Fibroblast of lung (primary cell): ENCODE data around the gene JADE2. TPM values are rescaled to one million over a fixed set of nuclear protein-coding genes. Genes with fewer than 3 reads are reported as not detected.

Source experiments
- DNase-seq, 2 donors: peaks; one replicate each; pipeline versions ENCODE4 v3.0.0 to v3.0.0-alpha.2; 2010; ENCODE audit warnings: low read depth in 2 of 2
- H2AFZ ChIP-seq: 2 replicates; pipeline ENCODE4 v1.5.1; 2012; ENCODE audit warnings: low read length, control low read depth, inconsistent platforms
- H3K27ac ChIP-seq: 2 replicates; pipeline ENCODE4 v1.5.1; 2011; ENCODE audit warnings: low read length, control low read depth; ENCODE audit not compliant: insufficient read depth
- H3K27me3 ChIP-seq: 2 replicates; pipeline ENCODE4 v1.5.1; 2011; ENCODE audit warnings: mild to moderate bottlenecking, low read length; ENCODE audit not compliant: control insufficient read depth, insufficient read depth
- H3K36me3 ChIP-seq: 2 replicates; pipeline ENCODE4 v1.5.1; 2011; ENCODE audit warnings: low read length; ENCODE audit not compliant: control insufficient read depth, insufficient read depth
- H3K4me1 ChIP-seq: 2 replicates; pipeline ENCODE4 v1.5.1; 2011; ENCODE audit warnings: low read length; ENCODE audit not compliant: control insufficient read depth, insufficient read depth; ENCODE audit errors: extremely low read depth
- H3K4me2 ChIP-seq: 2 replicates; pipeline ENCODE4 v1.5.1; 2011; ENCODE audit warnings: low read length, control low read depth; ENCODE audit not compliant: insufficient read depth; ENCODE audit errors: extremely low read depth
- H3K4me3 ChIP-seq, 4 experiments: fragments of 200-600 bp in 1 of 4; sonication (generic) in 1 of 4; replicated peaks in 1 of 4; 2 replicates each; pipeline ENCODE4 v1.5.1; 2011 to 2016; ENCODE audit warnings: low read length in 4 of 4, low read depth in 3 of 4, mild to moderate bottlenecking in 3 of 4, control low read depth in 2 of 4, inconsistent platforms in 1 of 4, mixed read lengths in 1 of 4; ENCODE audit not compliant: insufficient read depth in 1 of 4; ENCODE audit errors: control extremely low read depth in 1 of 4
- H3K79me2 ChIP-seq: 2 replicates; pipeline ENCODE4 v1.5.1; 2012; ENCODE audit warnings: mild to moderate bottlenecking, low read length, inconsistent platforms; ENCODE audit not compliant: control insufficient read depth, insufficient read depth
- H3K9ac ChIP-seq: 2 replicates; pipeline ENCODE4 v1.5.1; 2011; ENCODE audit warnings: mild to moderate bottlenecking, low read length, control low read depth; ENCODE audit not compliant: insufficient read depth
- H3K9me3 ChIP-seq: 2 replicates; pipeline ENCODE4 v1.5.1; 2012; ENCODE audit warnings: low read depth, low read length; ENCODE audit not compliant: control insufficient read depth, insufficient read depth
- H4K20me1 ChIP-seq: 2 replicates; pipeline ENCODE4 v1.5.1; 2011; ENCODE audit warnings: low read length; ENCODE audit not compliant: control insufficient read depth, insufficient read depth; ENCODE audit errors: extremely low read depth
- EZH2 ChIP-seq: IDR thresholded peaks from 2 replicates; pipeline ENCODE4 v1.5.1; 2012; ENCODE audit warnings: low read length, control low read depth, mild to moderate bottlenecking; ENCODE audit errors: missing control alignments
- polyA plus RNA-seq, 2 donors: library from polyadenylated mRNA; depleted of rRNA in 1 of 2; stranded (reverse) in 1 of 2; unstranded in 1 of 2; fragments of >200 nt; gene quantifications; 2 replicates each; pipeline ENCODE4 v1.2.1, GENCODE V29; 2011 to 2012; ENCODE audit warnings: missing spikeins in 1 of 2
- total RNA-seq: library from RNA; depleted of rRNA; stranded (reverse); fragments of >200 nt; gene quantifications from 2 replicates; pipeline ENCODE4 v1.2.1, GENCODE V29; 2014
- TF ChIP-seq, protein P1 (sequence below), 2 donors: IDR thresholded peaks in 1 of 2; conservative IDR thresholded peaks in 1 of 2; 1 replicate in 1 of 2; 2 replicates in 1 of 2; pipeline ENCODE4 v1.5.1; 2011 to 2012; ENCODE audit warnings: low read length in 2 of 2, control low read depth in 1 of 2, inconsistent platforms in 1 of 2, low read depth in 1 of 2, mild to moderate bottlenecking in 1 of 2

JADE2 gene
- total and polyA plus RNA-seq, 2 donors (not counting 1 experiment from before 2014, with no cell fraction given): 10.0 to 45.9 TPM

GRCh38 chr5:134608555-134608954 is 83.1 kb downstream of the JADE2 start:
- H4K20me1 ChIP-seq: no peaks in the 10 kb centered on the region
- no peak overlapping the region for H3K9ac ChIP-seq
- no peak overlapping the region for H2AFZ ChIP-seq
- H3K9me3 ChIP-seq: no peaks in the 10 kb centered on the region
- H3K27me3 ChIP-seq: no peaks in the 10 kb centered on the region
- H3K4me3 ChIP-seq: no peak overlapping the region
- DNase-seq: no peak
- H3K36me3 ChIP-seq: peaks cover 12% of the 10 kb centered on the region
- TF ChIP-seq, protein P1, sequence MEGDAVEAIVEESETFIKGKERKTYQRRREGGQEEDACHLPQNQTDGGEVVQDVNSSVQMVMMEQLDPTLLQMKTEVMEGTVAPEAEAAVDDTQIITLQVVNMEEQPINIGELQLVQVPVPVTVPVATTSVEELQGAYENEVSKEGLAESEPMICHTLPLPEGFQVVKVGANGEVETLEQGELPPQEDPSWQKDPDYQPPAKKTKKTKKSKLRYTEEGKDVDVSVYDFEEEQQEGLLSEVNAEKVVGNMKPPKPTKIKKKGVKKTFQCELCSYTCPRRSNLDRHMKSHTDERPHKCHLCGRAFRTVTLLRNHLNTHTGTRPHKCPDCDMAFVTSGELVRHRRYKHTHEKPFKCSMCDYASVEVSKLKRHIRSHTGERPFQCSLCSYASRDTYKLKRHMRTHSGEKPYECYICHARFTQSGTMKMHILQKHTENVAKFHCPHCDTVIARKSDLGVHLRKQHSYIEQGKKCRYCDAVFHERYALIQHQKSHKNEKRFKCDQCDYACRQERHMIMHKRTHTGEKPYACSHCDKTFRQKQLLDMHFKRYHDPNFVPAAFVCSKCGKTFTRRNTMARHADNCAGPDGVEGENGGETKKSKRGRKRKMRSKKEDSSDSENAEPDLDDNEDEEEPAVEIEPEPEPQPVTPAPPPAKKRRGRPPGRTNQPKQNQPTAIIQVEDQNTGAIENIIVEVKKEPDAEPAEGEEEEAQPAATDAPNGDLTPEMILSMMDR (conservative IDR thresholded peaks at IDR 0.05 in 1 of 2, IDR thresholded peaks at IDR 0.05 in 1 of 2; ENCODE audit: low read depth in 1 of 2, low read length in 2 of 2): no peak
- no peak for TF ChIP-seq EZH2
- H3K4me2 ChIP-seq: no peak overlapping the region
- H3K79me2 ChIP-seq: no peaks in the 10 kb centered on the region
- no peak overlapping the region for H3K27ac ChIP-seq
- no peaks in the 10 kb centered on the region for H3K4me1 ChIP-seq

- H3K79me2 ChIP-seq: no peaks in the 10 kb centered on the region
- no peaks in the 10 kb centered on the region for H3K27me3 ChIP-seq
- no peak overlapping the region for H3K9ac ChIP-seq
- no peaks in the 10 kb centered on the region for H4K20me1 ChIP-seq
- H3K4me3 ChIP-seq: no peak overlapping the region
- no peak overlapping the region for H3K27ac ChIP-seq
- H3K4me2 ChIP-seq: no peak overlapping the region
- DNase-seq: peak in 1 of 2 donors; percentile 41
- TF ChIP-seq, protein P1 (conservative IDR thresholded peaks at IDR 0.05 in 1 of 2, IDR thresholded peaks at IDR 0.05 in 1 of 2; ENCODE audit: low read depth in 1 of 2, low read length in 2 of 2): no peak
- TF ChIP-seq EZH2: no peak
- no peak overlapping the region for H2AFZ ChIP-seq
- no peaks in the 10 kb centered on the region for H3K9me3 ChIP-seq
- no peaks in the 10 kb centered on the region for H3K4me1 ChIP-seq
- peaks cover 12% of the 10 kb centered on the region for H3K36me3 ChIP-seq
Measured at GRCh38 chr5:134609232-134609851, 83.9 kb downstream of the JADE2 start.

- H2AFZ ChIP-seq: no peak overlapping the region
- no peak overlapping the region for H3K27ac ChIP-seq
- H3K4me2 ChIP-seq: no peak overlapping the region
- H3K36me3 ChIP-seq: peaks cover 12% of the 10 kb centered on the region
- TF ChIP-seq EZH2: no peak
- TF ChIP-seq, protein P1 (conservative IDR thresholded peaks at IDR 0.05 in 1 of 2, IDR thresholded peaks at IDR 0.05 in 1 of 2; ENCODE audit: low read depth in 1 of 2, low read length in 2 of 2): no peak
- no peaks in the 10 kb centered on the region for H3K27me3 ChIP-seq
- H4K20me1 ChIP-seq: no peaks in the 10 kb centered on the region
- H3K4me3 ChIP-seq: no peak overlapping the region
- H3K79me2 ChIP-seq: no peaks in the 10 kb centered on the region
- H3K9me3 ChIP-seq: no peaks in the 10 kb centered on the region
- DNase-seq: no peak
- H3K9ac ChIP-seq: no peak overlapping the region
- no peaks in the 10 kb centered on the region for H3K4me1 ChIP-seq
Measured at GRCh38 chr5:134610725-134611124, 85.3 kb downstream of the JADE2 start.
